PFSK-1 (cell line): Measurements from ENCODE around the gene GCLC.

Experiments
- FOXP2 ChIP-seq: optimal IDR thresholded peaks from 2 replicates; pipeline ENCODE3; 2011; ENCODE audit warnings: borderline replicate concordance, control low read depth, inconsistent platforms; ENCODE audit not compliant: insufficient read depth; ENCODE audit errors: extremely low read length, extremely low read depth
- POLR2AphosphoS5 ChIP-seq: IDR thresholded peaks from 2 replicates; pipeline ENCODE4 v1.6.1; 2012; ENCODE audit warnings: low read depth, mild to moderate bottlenecking, control low read depth, low read length, moderate library complexity
- SIN3A ChIP-seq: IDR thresholded peaks from 2 replicates; pipeline ENCODE4 v1.6.1; 2012; ENCODE audit warnings: mild to moderate bottlenecking, low read length, moderate library complexity, borderline replicate concordance; ENCODE audit not compliant: insufficient read depth
- TAF1 ChIP-seq: IDR thresholded peaks from 2 replicates; pipeline ENCODE4 v1.6.1; 2012; ENCODE audit warnings: low read length, control low read depth, borderline replicate concordance; ENCODE audit not compliant: insufficient read depth
- TF ChIP-seq, protein P1 (sequence below), 2 experiments: IDR thresholded peaks; 2 replicates each; pipeline versions ENCODE4 v1.6.1 to v1.8.0; 2011 to 2012; ENCODE audit warnings: low read depth in 2 of 2, low read length in 2 of 2, control low read depth in 1 of 2, inconsistent platforms in 1 of 2, mild to moderate bottlenecking in 1 of 2, moderate library complexity in 1 of 2; ENCODE audit not compliant: insufficient read depth in 1 of 2

DNA sequence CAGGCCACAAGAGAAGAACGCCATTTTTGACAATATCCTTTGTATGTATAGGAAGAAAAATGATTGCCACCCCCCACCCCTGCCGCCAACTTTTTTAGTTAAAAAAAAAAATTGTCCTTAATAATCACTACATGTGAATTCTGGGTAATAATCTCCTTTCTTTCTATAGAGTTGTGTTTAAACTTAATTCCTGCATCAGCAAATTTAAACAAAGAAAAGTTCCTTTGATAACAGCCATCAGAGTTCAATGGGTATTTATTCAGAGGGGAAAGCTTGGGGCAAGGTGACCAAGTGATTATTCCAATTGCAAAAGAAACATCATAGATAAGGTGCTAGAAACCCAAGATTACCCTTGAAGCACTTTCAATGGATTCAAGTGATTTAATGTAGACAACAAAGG is 47.0 kb downstream of the GCLC start:
- TF ChIP-seq, protein P1, sequence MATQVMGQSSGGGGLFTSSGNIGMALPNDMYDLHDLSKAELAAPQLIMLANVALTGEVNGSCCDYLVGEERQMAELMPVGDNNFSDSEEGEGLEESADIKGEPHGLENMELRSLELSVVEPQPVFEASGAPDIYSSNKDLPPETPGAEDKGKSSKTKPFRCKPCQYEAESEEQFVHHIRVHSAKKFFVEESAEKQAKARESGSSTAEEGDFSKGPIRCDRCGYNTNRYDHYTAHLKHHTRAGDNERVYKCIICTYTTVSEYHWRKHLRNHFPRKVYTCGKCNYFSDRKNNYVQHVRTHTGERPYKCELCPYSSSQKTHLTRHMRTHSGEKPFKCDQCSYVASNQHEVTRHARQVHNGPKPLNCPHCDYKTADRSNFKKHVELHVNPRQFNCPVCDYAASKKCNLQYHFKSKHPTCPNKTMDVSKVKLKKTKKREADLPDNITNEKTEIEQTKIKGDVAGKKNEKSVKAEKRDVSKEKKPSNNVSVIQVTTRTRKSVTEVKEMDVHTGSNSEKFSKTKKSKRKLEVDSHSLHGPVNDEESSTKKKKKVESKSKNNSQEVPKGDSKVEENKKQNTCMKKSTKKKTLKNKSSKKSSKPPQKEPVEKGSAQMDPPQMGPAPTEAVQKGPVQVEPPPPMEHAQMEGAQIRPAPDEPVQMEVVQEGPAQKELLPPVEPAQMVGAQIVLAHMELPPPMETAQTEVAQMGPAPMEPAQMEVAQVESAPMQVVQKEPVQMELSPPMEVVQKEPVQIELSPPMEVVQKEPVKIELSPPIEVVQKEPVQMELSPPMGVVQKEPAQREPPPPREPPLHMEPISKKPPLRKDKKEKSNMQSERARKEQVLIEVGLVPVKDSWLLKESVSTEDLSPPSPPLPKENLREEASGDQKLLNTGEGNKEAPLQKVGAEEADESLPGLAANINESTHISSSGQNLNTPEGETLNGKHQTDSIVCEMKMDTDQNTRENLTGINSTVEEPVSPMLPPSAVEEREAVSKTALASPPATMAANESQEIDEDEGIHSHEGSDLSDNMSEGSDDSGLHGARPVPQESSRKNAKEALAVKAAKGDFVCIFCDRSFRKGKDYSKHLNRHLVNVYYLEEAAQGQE (IDR thresholded peaks at IDR 0.05; ENCODE audit: insufficient read depth in 1 of 2, low read depth in 2 of 2, low read length in 2 of 2) = no peak
- TF ChIP-seq POLR2AphosphoS5 (no peak), FOXP2 (no peak), SIN3A (no peak), TAF1 (no peak)
